GM12865 (cell line): ENCODE data around the gene NHLRC4.

ENCODE experiments used
- DNase-seq: peaks from one replicate; pipeline ENCODE4 v3.0.0; 2010; ENCODE audit warnings: low read depth
- H3K4me3 ChIP-seq: 2 replicates; pipeline ENCODE4 v1.5.1; 2011; ENCODE audit warnings: mild to moderate bottlenecking, low read depth, low read length, control low read depth
- CTCF ChIP-seq: IDR thresholded peaks from 2 replicates; pipeline ENCODE4 v1.5.1; 2011; ENCODE audit warnings: low read length, control low read depth, low read depth, inconsistent platforms; ENCODE audit not compliant: insufficient read depth; ENCODE audit errors: missing control alignments

The NHLRC4 gene

GRCh38 chr16:598823-599739 is 32.3 kb downstream of the NHLRC4 start:
- DNase-seq, result no peak

GRCh38 chr16:600781-601180 is 34.0 kb downstream of the NHLRC4 start:
- no peak for TF ChIP-seq CTCF
- H3K4me3 ChIP-seq, result no peak overlapping the region
- no peak for DNase-seq

More at GRCh38 chr16:598823-599739, 32.3 kb downstream of the NHLRC4 start:
- no peak for TF ChIP-seq CTCF
- H3K4me3 ChIP-seq, result no peak overlapping the region

- TF ChIP-seq CTCF, result no peak
- H3K4me3 ChIP-seq, result no peak overlapping the region
Observed at GRCh38 chr16:603933-604332, 37.1 kb downstream of the NHLRC4 start.

GRCh38 chr16:606656-607307 is 40.0 kb downstream of the NHLRC4 start:
- DNase-seq, result no peak
- TF ChIP-seq CTCF, result no peak
- no peak overlapping the region for H3K4me3 ChIP-seq

More at GRCh38 chr16:603933-604332, 37.1 kb downstream of the NHLRC4 start:
- DNase-seq, result no peak

- DNase-seq, result peak; percentile 37
- H3K4me3 ChIP-seq, result no peak overlapping the region
- TF ChIP-seq CTCF, result no peak
Observed at GRCh38 chr16:608019-608418, 41.2 kb downstream of the NHLRC4 start.

GRCh38 chr16:609316-609715 is 42.5 kb downstream of the NHLRC4 start:
- no peak for TF ChIP-seq CTCF
- DNase-seq, result no peak
- H3K4me3 ChIP-seq, result no peak overlapping the region
